ENCODE results near the gene P2RY11. TPM values are rescaled to one million over a fixed set of nuclear protein-coding genes. Genes with fewer than 3 reads are reported as not detected.

Gene P2RY11
- total and polyA plus RNA-seq, 2 of the 4 experiments (the other 2 are of a cell fraction) = 0.54 to 4.5 TPM

DNA sequence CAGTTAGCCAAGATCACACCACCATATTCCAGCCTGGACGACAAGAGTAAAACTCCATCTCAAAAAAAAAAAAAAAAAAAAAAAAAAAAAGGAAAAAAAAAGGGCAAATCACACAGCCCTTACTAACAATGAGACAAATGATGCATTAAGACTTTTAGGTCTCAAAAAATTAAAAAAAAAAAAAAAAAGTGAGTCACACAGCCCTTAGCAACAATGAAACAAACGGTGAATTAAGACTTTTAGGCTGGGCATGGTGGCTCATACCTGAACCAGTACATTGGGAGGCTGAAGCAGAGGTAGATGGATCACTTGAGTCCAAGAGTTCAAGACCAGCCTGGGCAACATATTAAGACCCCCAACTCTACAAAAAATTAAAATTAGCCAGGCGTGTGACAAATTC is 40.6 kb downstream of the P2RY11 start:
- peaks cover 69% of the 10 kb centered on the region for H3K36me3 ChIP-seq (ENCODE audit: control insufficient read depth, insufficient read depth, low read length)
- no peak overlapping the region for H3K27ac ChIP-seq (ENCODE audit: insufficient read depth, low read length)
- dilution Hi-C loops (cut with HindIII; ENCODE audit: low sequenced_read_pairs, unreplicated experiment) (no loop called here), in situ Hi-C loops (cut with MboI; ENCODE audit: low sequenced_read_pairs) (no loop called here), intact Hi-C loops (cut with micrococcal nuclease) (no loop called here)
- no peak overlapping the region for H3K4me2 ChIP-seq (ENCODE audit: low read depth, low read length)
- H4K5ac ChIP-seq (ENCODE audit: low read depth, low read length) = no peak overlapping the region
- H2AFZ ChIP-seq (replicated peaks; ENCODE audit: low read length, poor library complexity) = no peak overlapping the region
- no peak overlapping the region for H2AK9ac ChIP-seq (replicated peaks; ENCODE audit: low read depth, low read length, poor library complexity)
- H3K79me1 ChIP-seq (ENCODE audit: low read depth in 1 of 2, low read length in 2 of 2) = peaks cover 30 to 33% of the 10 kb centered on the region in 2 experiments
- no peak overlapping the region for H2BK5ac ChIP-seq (ENCODE audit: low read depth, low read length, poor library complexity, severe bottlenecking)
- H3K9me3 ChIP-seq (ENCODE audit: control insufficient read depth, insufficient read depth, low read length) = no peaks in the 10 kb centered on the region
- no peaks in the 10 kb centered on the region for H3K27me3 ChIP-seq (ENCODE audit: control insufficient read depth, insufficient read depth, low read length)
- ATAC-seq (ENCODE audit: low read depth) (no peak), DNase-seq (no peak)
- H3K4me3 ChIP-seq (ENCODE audit: insufficient read depth, low read depth, low read length) = no peak overlapping the region
- H3K4ac ChIP-seq (ENCODE audit: low read depth, low read length) = no peak overlapping the region
- no peak overlapping the region for H3K18ac ChIP-seq (ENCODE audit: low read depth, low read length)
- H2AK5ac ChIP-seq (ENCODE audit: low read depth, low read length) = no peak overlapping the region
- no TSS peak for BruUV-seq (replicated peaks)
- no peak overlapping the region for H3K23ac ChIP-seq (ENCODE audit: low read depth, low read length)
- no peak overlapping the region for H3K14ac ChIP-seq (replicated peaks; ENCODE audit: low read depth, low read length)
- no peak overlapping the region for H3K56ac ChIP-seq (ENCODE audit: extremely low read depth, insufficient read depth, low read length)
- no peaks in the 10 kb centered on the region; the same call in 1 of the 2 replicates for H4K20me1 ChIP-seq (ENCODE audit: insufficient read depth, low read length)
- no peak overlapping the region for H2BK120ac ChIP-seq (ENCODE audit: low read depth, low read length)
- no peaks in the 10 kb centered on the region for H3K9me1 ChIP-seq (ENCODE audit: insufficient read depth, low read length)
- no peaks in the 10 kb centered on the region for H3K4me1 ChIP-seq (ENCODE audit: control insufficient read depth, insufficient read depth, low read length)
- no peak overlapping the region for H4K91ac ChIP-seq (ENCODE audit: insufficient read depth, low read depth, low read length)
- 100% methylated on average over 1 of the region's 3 CpGs; no CpG with 5 or more reads in 1 of the 2 experiments for WGBS, 2 experiments (ENCODE audit: extremely low coverage in 2 of 2, insufficient read length in 1 of 2)
- no peak overlapping the region for H2BK20ac ChIP-seq (ENCODE audit: low read depth, low read length)
- no peak overlapping the region for H3K9ac ChIP-seq (ENCODE audit: low read depth, low read length)
- TF ChIP-seq NFE2L2 (IDR thresholded peaks at IDR 0.05; ENCODE audit: low read depth, low read length) (no peak), MXI1 (IDR thresholded peaks at IDR 0.05; ENCODE audit: borderline replicate concordance, low read depth, low read length) (no peak), CHD1 (IDR thresholded peaks at IDR 0.05; ENCODE audit: low read depth, low read length) (no peak), RCOR1 (IDR thresholded peaks at IDR 0.05; ENCODE audit: insufficient replicate concordance, low read length) (no peak), SMC3 (IDR thresholded peaks at IDR 0.05; ENCODE audit: low read depth, low read length) (no peak), CEBPB (IDR thresholded peaks at IDR 0.05; ENCODE audit: low read depth, low read length) (no peak), MAZ (IDR thresholded peaks at IDR 0.05; ENCODE audit: borderline replicate concordance, low read depth, low read length) (no peak), RFX5 (IDR thresholded peaks at IDR 0.05; ENCODE audit: low read depth, low read length) (no peak), BHLHE40 (IDR thresholded peaks at IDR 0.05; ENCODE audit: low read depth, low read length) (no peak), RAD21 (IDR thresholded peaks at IDR 0.05; ENCODE audit: low read length) (no peak), MAFK (IDR thresholded peaks at IDR 0.05; ENCODE audit: low read depth, low read length) (no peak), FOS (IDR thresholded peaks at IDR 0.05; ENCODE audit: low read depth, low read length) (no peak), POLR2A (IDR thresholded peaks at IDR 0.05; ENCODE audit: low read depth, low read length) (no peak)
- TF ChIP-seq, protein P1, sequence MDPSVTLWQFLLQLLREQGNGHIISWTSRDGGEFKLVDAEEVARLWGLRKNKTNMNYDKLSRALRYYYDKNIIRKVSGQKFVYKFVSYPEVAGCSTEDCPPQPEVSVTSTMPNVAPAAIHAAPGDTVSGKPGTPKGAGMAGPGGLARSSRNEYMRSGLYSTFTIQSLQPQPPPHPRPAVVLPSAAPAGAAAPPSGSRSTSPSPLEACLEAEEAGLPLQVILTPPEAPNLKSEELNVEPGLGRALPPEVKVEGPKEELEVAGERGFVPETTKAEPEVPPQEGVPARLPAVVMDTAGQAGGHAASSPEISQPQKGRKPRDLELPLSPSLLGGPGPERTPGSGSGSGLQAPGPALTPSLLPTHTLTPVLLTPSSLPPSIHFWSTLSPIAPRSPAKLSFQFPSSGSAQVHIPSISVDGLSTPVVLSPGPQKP (IDR thresholded peaks at IDR 0.05; ENCODE audit: borderline replicate concordance, low read depth, low read length) = no peak
- TF ChIP-seq, protein P2, sequence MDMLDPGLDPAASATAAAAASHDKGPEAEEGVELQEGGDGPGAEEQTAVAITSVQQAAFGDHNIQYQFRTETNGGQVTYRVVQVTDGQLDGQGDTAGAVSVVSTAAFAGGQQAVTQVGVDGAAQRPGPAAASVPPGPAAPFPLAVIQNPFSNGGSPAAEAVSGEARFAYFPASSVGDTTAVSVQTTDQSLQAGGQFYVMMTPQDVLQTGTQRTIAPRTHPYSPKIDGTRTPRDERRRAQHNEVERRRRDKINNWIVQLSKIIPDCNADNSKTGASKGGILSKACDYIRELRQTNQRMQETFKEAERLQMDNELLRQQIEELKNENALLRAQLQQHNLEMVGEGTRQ (IDR thresholded peaks at IDR 0.05; ENCODE audit: low read depth, low read length) = no peak
- TF ChIP-seq, protein P3, sequence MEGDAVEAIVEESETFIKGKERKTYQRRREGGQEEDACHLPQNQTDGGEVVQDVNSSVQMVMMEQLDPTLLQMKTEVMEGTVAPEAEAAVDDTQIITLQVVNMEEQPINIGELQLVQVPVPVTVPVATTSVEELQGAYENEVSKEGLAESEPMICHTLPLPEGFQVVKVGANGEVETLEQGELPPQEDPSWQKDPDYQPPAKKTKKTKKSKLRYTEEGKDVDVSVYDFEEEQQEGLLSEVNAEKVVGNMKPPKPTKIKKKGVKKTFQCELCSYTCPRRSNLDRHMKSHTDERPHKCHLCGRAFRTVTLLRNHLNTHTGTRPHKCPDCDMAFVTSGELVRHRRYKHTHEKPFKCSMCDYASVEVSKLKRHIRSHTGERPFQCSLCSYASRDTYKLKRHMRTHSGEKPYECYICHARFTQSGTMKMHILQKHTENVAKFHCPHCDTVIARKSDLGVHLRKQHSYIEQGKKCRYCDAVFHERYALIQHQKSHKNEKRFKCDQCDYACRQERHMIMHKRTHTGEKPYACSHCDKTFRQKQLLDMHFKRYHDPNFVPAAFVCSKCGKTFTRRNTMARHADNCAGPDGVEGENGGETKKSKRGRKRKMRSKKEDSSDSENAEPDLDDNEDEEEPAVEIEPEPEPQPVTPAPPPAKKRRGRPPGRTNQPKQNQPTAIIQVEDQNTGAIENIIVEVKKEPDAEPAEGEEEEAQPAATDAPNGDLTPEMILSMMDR (conservative IDR thresholded peaks at IDR 0.05; ENCODE audit: low read depth, low read length) = no peak
- ChIA-PET POLR2A (ENCODE audit: unreplicated experiment) (no interaction called here), CTCF (no interaction called here)
- no peak overlapping the region for H4K8ac ChIP-seq (ENCODE audit: low read depth in 2 of 2, low read length in 2 of 2)
- H2BK15ac ChIP-seq (ENCODE audit: low read depth, low read length) = no peak overlapping the region

All from IMR-90 (cell line).